ENCODE measurements around the gene PTH2R. TPM values are rescaled to one million over a fixed set of nuclear protein-coding genes. Genes with fewer than 3 reads are reported as not detected.
A peak's percentile ranks its signal among the peaks of the same experiment; 100 is the strongest.

The PTH2R gene
- total and polyA plus RNA-seq, 9 of the 15 experiments (the other 6 are each of a cell fraction or from before 2014, with no cell fraction given): 2.7 to 8.8 (median 4.2) TPM

GRCh38 chr2:208370881-208371633 is 35.5 kb upstream of the PTH2R start (continued):
- no peak for TF ChIP-seq RBM14 (IDR thresholded peaks at IDR 0.05; ENCODE audit: borderline replicate concordance, insufficient read depth, low read depth, low read length)
- TF ChIP-seq CEBPZ (IDR thresholded peaks at IDR 0.05; ENCODE audit: borderline replicate concordance, low read depth, low read length): no peak
- no peak for TF ChIP-seq ZZZ3 (IDR thresholded peaks at IDR 0.05)
- no peak for TF ChIP-seq MECOM (CRISPR knock-in tag; IDR thresholded peaks at IDR 0.05)
- TF ChIP-seq KLF16 (IDR thresholded peaks at IDR 0.05): peak; percentile 59
- no peak for TF ChIP-seq ZNF174 (CRISPR knock-in tag; IDR thresholded peaks at IDR 0.05)
- TF ChIP-seq IRF2 (CRISPR knock-in tag; IDR thresholded peaks at IDR 0.05): no peak
- TF ChIP-seq SIRT6 (IDR thresholded peaks at IDR 0.05; ENCODE audit: low read depth, low read length): no peak
- peak; percentile 51; the same call in 1 of the 2 replicates for TF ChIP-seq POLR2AphosphoS5 (IDR thresholded peaks at IDR 0.05; ENCODE audit: control insufficient read depth, insufficient read depth, low read depth, low read length)
- no peak for TF ChIP-seq STAG1 (CRISPR knock-in tag; IDR thresholded peaks at IDR 0.05; ENCODE audit: borderline replicate concordance)
- no peak for TF ChIP-seq ZNF384 (IDR thresholded peaks at IDR 0.05; ENCODE audit: low read depth, low read length)
- TF ChIP-seq XRCC4 (IDR thresholded peaks at IDR 0.05; ENCODE audit: extremely low read depth, insufficient read depth, insufficient read length): no peak
- TF ChIP-seq STAT5B (CRISPR knock-in tag; IDR thresholded peaks at IDR 0.05): no peak
- TF ChIP-seq RBM15 (IDR thresholded peaks at IDR 0.05; ENCODE audit: insufficient read depth, low read length): no peak
